ENCODE measurements around the gene SLC6A7.

Gene SLC6A7

GRCh38 chr5:150184990-150185912 is 4.6 kb upstream of the SLC6A7 start:
- TF ChIP-seq GATA3 (IDR thresholded peaks at IDR 0.05; ENCODE audit: low read depth, low read length) (no peak), GATA2 (IDR thresholded peaks at IDR 0.05; ENCODE audit: low read depth, low read length) (no peak)

GRCh38 chr5:150186137-150186536 is 3.7 kb upstream of the SLC6A7 start:
- TF ChIP-seq GATA3 (IDR thresholded peaks at IDR 0.05; ENCODE audit: low read depth, low read length), result no peak
- no peak for TF ChIP-seq GATA2 (IDR thresholded peaks at IDR 0.05; ENCODE audit: low read depth, low read length)

- TF ChIP-seq GATA3 (IDR thresholded peaks at IDR 0.05; ENCODE audit: low read depth, low read length), result no peak
- no peak for TF ChIP-seq GATA2 (IDR thresholded peaks at IDR 0.05; ENCODE audit: low read depth, low read length)
Measured at GRCh38 chr5:150186897-150187296, 3.0 kb upstream of the SLC6A7 start.

GRCh38 chr5:150188146-150188842 is 1.6 kb upstream of the SLC6A7 start:
- TF ChIP-seq GATA2 (IDR thresholded peaks at IDR 0.05; ENCODE audit: low read depth, low read length), result no peak
- no peak for TF ChIP-seq GATA3 (IDR thresholded peaks at IDR 0.05; ENCODE audit: low read depth, low read length)

GRCh38 chr5:150189326-150189725 is 536 bp upstream of the SLC6A7 start:
- TF ChIP-seq GATA2 (IDR thresholded peaks at IDR 0.05; ENCODE audit: low read depth, low read length) (no peak), GATA3 (IDR thresholded peaks at IDR 0.05; ENCODE audit: low read depth, low read length) (no peak)

GRCh38 chr5:150190503-150190979 is 679 bp downstream of the SLC6A7 start:
- TF ChIP-seq GATA2 (IDR thresholded peaks at IDR 0.05; ENCODE audit: low read depth, low read length), result no peak
- TF ChIP-seq GATA3 (IDR thresholded peaks at IDR 0.05; ENCODE audit: low read depth, low read length), result no peak

- no peak for TF ChIP-seq GATA2 (IDR thresholded peaks at IDR 0.05; ENCODE audit: low read depth, low read length)
- no peak for TF ChIP-seq GATA3 (IDR thresholded peaks at IDR 0.05; ENCODE audit: low read depth, low read length)
Measured at GRCh38 chr5:150190987-150191386, 1.1 kb downstream of the SLC6A7 start.

- TF ChIP-seq GATA3 (IDR thresholded peaks at IDR 0.05; ENCODE audit: low read depth, low read length), result no peak
- TF ChIP-seq GATA2 (IDR thresholded peaks at IDR 0.05; ENCODE audit: low read depth, low read length), result no peak
Measured at GRCh38 chr5:150192462-150192861, 2.6 kb downstream of the SLC6A7 start.

- TF ChIP-seq GATA2 (IDR thresholded peaks at IDR 0.05; ENCODE audit: low read depth, low read length), result no peak
- TF ChIP-seq GATA3 (IDR thresholded peaks at IDR 0.05; ENCODE audit: low read depth, low read length), result no peak
Measured at GRCh38 chr5:150195736-150196485, 6.0 kb downstream of the SLC6A7 start.

GRCh38 chr5:150196514-150196913 is 6.7 kb downstream of the SLC6A7 start:
- TF ChIP-seq GATA2 (IDR thresholded peaks at IDR 0.05; ENCODE audit: low read depth, low read length), result no peak
- no peak for TF ChIP-seq GATA3 (IDR thresholded peaks at IDR 0.05; ENCODE audit: low read depth, low read length)

- TF ChIP-seq GATA2 (IDR thresholded peaks at IDR 0.05; ENCODE audit: low read depth, low read length), result no peak
- TF ChIP-seq GATA3 (IDR thresholded peaks at IDR 0.05; ENCODE audit: low read depth, low read length), result no peak
Measured at GRCh38 chr5:150196986-150197385, 7.1 kb downstream of the SLC6A7 start.

- no peak for TF ChIP-seq GATA3 (IDR thresholded peaks at IDR 0.05; ENCODE audit: low read depth, low read length)
- no peak for TF ChIP-seq GATA2 (IDR thresholded peaks at IDR 0.05; ENCODE audit: low read depth, low read length)
Measured at GRCh38 chr5:150197476-150197875, 7.6 kb downstream of the SLC6A7 start.

GRCh38 chr5:150202501-150202900 is 12.6 kb downstream of the SLC6A7 start:
- TF ChIP-seq GATA3 (IDR thresholded peaks at IDR 0.05; ENCODE audit: low read depth, low read length) (no peak), GATA2 (IDR thresholded peaks at IDR 0.05; ENCODE audit: low read depth, low read length) (no peak)
